Body of pancreas (tissue), 4 donors: ENCODE measurements around the gene ATP6V1B1. TPM values are rescaled to one million over a fixed set of nuclear protein-coding genes. Genes with fewer than 3 reads are reported as not detected.
"Not testable (repeated sequence)": the region's sequence is repeated elsewhere in the genome, so short reads cannot be mapped to it uniquely, and the experiment has no call there.

Experiments used
- ATAC-seq: fragments of 150-250 bp; one replicate; pipeline ENCODE4 v1.9.1; 2016
- DNase-seq, 4 donors: peaks; one replicate each; pipeline ENCODE4 v3.0.0-alpha.2; 2019
- H3K27ac ChIP-seq, 4 donors: fragments of 200-600 bp; sonication (generic); 1 replicate in 3 of 4; 2 replicates in 1 of 4; pipeline versions ENCODE4 v1.5.1 to v1.6.1; 2016 to 2019; ENCODE audit warnings: mild to moderate bottlenecking in 1 of 4, mixed read lengths in 1 of 4, moderate library complexity in 1 of 4
- H3K27me3 ChIP-seq, 2 donors: fragments of 200-600 bp; sonication (generic); one replicate each; pipeline ENCODE4 v1.6.0; 2016; ENCODE audit warnings: mild to moderate bottlenecking in 1 of 2
- H3K36me3 ChIP-seq, 2 donors: fragments of 200-600 bp; sonication (generic); replicated peaks in 1 of 2; 2 replicates each; pipeline ENCODE4 v1.5.1; 2016; ENCODE audit warnings: low read depth in 2 of 2; ENCODE audit not compliant: insufficient read depth in 1 of 2
- H3K4me1 ChIP-seq: fragments of 200-600 bp; sonication (generic); one replicate; pipeline ENCODE4 v1.6.0; 2016
- H3K4me3 ChIP-seq, 2 donors: fragments of 200-600 bp; sonication (generic); 1 replicate in 1 of 2; 2 replicates in 1 of 2; pipeline ENCODE4 v1.5.1; 2016 to 2019
- H3K9me3 ChIP-seq, 3 donors: fragments of 200-600 bp; sonication (generic); 1 replicate in 2 of 3; 2 replicates in 1 of 3; pipeline ENCODE4 v1.5.1; 2016
- POLR2A ChIP-seq, 3 donors: fragments of 450-650 bp; IDR thresholded peaks; one replicate each; pipeline ENCODE4 v1.6.1; 2016; ENCODE audit warnings: antibody characterized with exemption in 3 of 3, mild to moderate bottlenecking in 2 of 3
- WGBS, 2 donors: methylation state at CpG; one replicate each; pipeline ENCODE4 v1.1.5; 2017; 5-methylcytosine and 5-hydroxymethylcytosine counted together
- intact Hi-C: fragments of 100-400 bp; cut with DNase I; formaldehyde crosslinking; loops from one replicate; pipeline ENCODE4 v1.15.1; 2023
- total RNA-seq, 2 donors: library from RNA; depleted of rRNA; stranded (reverse); fragments of >200 nt; gene quantifications; one replicate each; pipeline ENCODE4 v1.1.0, GENCODE V29; 2016
- TF ChIP-seq, protein P1 (sequence below), 7 experiments: fragments of 450-650 bp in 4 of 7; fragments of 200-600 bp in 3 of 7; sonication (generic) in 3 of 7; IDR thresholded peaks; one replicate each; pipeline ENCODE4 v1.5.1; 2016 to 2019; ENCODE audit warnings: antibody characterized with exemption in 7 of 7

Gene ATP6V1B1
- total RNA-seq, 2 donors from 2014 or later, result 9.9 to 17.9 TPM

DNA sequence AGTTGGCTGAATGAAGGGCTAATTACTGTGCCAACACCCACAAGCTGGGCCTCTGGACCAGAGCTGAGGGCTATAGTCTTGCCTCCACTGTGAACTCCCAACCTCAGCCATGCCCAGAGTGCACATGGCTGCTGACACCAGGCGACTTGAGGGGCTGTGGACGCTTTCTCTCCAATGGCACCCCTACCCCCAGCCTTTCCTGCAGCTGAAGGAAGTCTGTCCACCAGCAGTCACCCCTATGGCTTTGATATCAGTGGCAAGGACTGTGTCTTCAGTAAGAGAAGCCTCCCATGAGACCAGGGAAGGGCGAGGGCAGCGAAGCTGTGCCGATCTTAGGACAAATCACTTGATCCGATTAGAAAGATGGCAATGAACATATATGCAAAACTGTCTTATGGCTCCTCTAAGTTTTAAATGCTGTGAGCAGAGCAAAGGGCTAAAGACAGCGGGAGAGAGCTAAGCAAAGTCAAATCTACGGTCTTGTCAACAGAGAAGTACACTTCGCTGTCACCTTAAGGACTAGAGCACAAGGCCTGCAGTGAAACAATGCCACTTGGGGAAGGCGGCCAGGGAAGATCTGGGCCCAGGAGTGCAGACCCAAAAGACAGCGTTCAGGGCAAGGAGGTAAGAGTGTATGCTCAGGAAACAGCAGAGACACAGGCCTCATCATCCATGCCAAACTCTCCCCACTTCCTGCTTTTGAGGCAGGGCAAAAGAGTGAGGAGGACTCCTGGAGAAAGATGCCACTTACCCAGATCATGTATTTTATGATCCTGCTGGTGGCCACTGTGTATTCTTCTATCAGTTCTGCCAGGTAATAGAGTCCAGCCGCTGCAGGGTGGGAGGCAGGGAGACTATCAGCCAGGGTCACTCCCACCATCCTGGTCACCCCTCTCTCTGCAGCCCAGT, 57.5 kb downstream of the ATP6V1B1 start:
- no peaks in the 10 kb centered on the region for H3K9me3 ChIP-seq
- DNase-seq, result no peak
- H3K27me3 ChIP-seq, result no peaks in the 10 kb centered on the region
- H3K4me3 ChIP-seq, result peak overlapping the region in 1 of 2 donors; percentile 98
- peak overlapping the region in 1 of 4 donors; percentile 79 for H3K27ac ChIP-seq
- H3K4me1 ChIP-seq, result peaks cover 28% of the 10 kb centered on the region
- H3K36me3 ChIP-seq, result peaks cover 0 to 8% of the 10 kb centered on the region in 2 donors
- 79 to 81% methylated on average over 10 to 12 of the region's 12 CpGs for WGBS, 2 donors
- TF ChIP-seq, protein P1, sequence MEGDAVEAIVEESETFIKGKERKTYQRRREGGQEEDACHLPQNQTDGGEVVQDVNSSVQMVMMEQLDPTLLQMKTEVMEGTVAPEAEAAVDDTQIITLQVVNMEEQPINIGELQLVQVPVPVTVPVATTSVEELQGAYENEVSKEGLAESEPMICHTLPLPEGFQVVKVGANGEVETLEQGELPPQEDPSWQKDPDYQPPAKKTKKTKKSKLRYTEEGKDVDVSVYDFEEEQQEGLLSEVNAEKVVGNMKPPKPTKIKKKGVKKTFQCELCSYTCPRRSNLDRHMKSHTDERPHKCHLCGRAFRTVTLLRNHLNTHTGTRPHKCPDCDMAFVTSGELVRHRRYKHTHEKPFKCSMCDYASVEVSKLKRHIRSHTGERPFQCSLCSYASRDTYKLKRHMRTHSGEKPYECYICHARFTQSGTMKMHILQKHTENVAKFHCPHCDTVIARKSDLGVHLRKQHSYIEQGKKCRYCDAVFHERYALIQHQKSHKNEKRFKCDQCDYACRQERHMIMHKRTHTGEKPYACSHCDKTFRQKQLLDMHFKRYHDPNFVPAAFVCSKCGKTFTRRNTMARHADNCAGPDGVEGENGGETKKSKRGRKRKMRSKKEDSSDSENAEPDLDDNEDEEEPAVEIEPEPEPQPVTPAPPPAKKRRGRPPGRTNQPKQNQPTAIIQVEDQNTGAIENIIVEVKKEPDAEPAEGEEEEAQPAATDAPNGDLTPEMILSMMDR (IDR thresholded peaks at IDR 0.05), result no peak
- no peak for TF ChIP-seq POLR2A (IDR thresholded peaks at IDR 0.05)
- intact Hi-C loops, result no loop called here
- ATAC-seq, result no peak

DNA sequence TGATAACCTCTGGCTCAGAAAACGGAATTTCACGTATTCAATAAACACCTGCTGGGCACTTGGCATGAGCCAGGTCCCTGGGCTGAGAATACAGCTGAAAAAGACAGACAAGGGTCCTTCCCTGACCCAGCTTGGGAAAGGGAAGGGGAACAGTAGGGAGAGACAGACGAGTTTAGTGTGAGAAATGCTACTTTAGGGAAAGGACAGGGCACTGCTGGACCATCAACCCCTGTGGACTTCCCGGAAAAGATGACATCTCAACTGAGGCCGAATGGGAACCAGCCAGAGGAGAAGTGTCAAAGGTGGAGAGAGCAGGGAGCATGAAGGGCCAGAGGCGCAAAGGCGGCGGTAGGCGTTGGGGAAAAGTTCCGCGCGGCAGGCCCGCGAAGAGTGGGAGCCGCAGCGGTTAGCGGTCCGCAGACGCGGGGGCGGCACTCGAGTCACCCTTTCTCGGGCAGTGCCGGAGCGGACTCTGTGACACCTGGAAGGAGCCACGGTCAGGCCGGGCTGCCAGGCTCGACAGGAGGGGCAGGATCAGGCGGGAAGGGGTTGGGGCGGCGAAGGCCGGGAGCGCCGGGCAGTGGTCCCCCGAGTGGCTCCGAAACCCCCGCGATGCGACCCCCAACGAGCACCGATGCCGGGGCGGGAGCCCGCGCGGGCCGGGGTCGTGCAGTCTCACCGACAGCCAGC, 58.5 kb downstream of the ATP6V1B1 start:
- 1 to 2% methylated on average over 19 to 38 of the region's 49 CpGs for WGBS, 2 donors
- H3K27me3 ChIP-seq, result no peaks in the 10 kb centered on the region
- H3K4me1 ChIP-seq, result peaks cover 28% of the 10 kb centered on the region
- no peaks in the 10 kb centered on the region for H3K9me3 ChIP-seq
- peaks cover 0 to 2% of the 10 kb centered on the region in 2 donors for H3K36me3 ChIP-seq
- DNase-seq, result peak in 2 of 4 donors; percentile 32 to 41
- peak overlapping the region; percentile 95 to 98 for H3K4me3 ChIP-seq
- intact Hi-C loops, result no loop called here
- H3K27ac ChIP-seq, result peak overlapping the region; percentile 54 to 79 (median 78)
- ATAC-seq, result peak; percentile 38
- no peak for TF ChIP-seq POLR2A (IDR thresholded peaks at IDR 0.05)
- TF ChIP-seq, protein P1 (IDR thresholded peaks at IDR 0.05), result no peak

DNA sequence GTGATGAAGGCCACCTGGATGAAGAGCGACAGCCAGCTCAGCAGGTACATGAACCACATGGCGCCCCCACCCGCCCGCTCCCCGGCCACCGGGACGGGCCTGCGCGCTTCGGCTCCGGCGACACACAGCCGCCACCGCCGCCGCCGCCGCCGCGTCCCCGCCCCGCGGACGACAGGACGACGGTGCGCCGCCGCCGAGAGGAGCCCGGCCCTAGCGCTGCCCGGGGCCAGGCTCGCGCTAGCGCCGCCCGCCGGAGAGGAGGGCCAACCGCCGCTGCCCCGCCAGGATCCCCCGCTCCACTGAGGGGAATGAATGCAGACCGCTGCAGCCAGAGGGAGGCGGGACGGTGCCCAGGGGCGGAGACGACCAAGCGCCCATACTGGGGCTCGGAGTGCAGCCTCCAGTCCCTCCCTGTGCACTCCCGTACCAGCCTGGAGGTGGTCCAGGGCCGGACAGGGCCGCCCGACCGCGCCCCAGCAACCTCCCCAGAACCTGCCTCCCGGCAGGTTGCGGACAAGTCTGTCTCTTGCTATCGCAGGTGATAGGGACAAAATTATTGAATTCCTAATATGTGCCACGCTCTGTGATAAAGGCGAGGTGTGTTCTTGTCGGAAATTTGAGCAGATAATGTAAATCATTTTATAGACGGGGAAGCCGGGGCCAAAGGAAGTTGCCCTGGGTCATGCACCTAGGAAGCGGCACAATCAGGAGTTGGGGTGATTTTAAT, 59.2 kb downstream of the ATP6V1B1 start, which contains the start of gene TEX261:
Gene TEX261 (minus strand): TSS at position 175 of the 727 bp plus-strand sequence. CDS start 116 bp downstream, at position 59.
- peaks cover 28% of the 10 kb centered on the region for H3K4me1 ChIP-seq
- DNase-seq (peak; percentile 90 to 92 (median 90)), ATAC-seq (peak; percentile 98)
- H3K36me3 ChIP-seq, result no peaks in the 10 kb centered on the region
- WGBS, 2 donors, result 0 to 1% methylated on average over 12 to 48 of the region's 65 CpGs
- intact Hi-C loops, result no loop called here
- H3K27ac ChIP-seq, result peak within 1 kb of the TSS; percentile 54 to 79 (median 78)
- H3K27me3 ChIP-seq, result no peaks in the 10 kb centered on the region
- peak; percentile 47 to 68 (median 60) for TF ChIP-seq POLR2A (IDR thresholded peaks at IDR 0.05)
- TF ChIP-seq, protein P1 (IDR thresholded peaks at IDR 0.05), result peak; percentile 39 to 98 (median 74)
- H3K4me3 ChIP-seq, result peak within 1 kb of the TSS; percentile 95 to 98
- H3K9me3 ChIP-seq, result no peaks in the 10 kb centered on the region

DNA sequence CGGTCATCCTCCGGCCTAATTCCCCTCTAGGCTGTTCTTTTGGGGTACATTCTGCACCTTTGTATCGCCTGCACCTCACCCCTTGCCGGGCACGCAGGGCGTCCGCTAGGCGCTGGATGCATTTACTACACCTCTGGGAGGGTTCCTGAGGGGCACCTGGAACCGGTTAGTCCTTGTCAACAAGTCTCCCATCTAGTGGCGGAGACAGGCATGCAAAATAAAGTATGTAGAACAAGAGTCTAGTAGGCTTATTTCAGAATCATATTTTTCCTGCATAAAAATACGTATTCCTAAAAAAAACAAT, 59.7 kb downstream of the ATP6V1B1 start:
- Histone ChIP-seq H3K4me1 (peaks cover 28% of the 10 kb centered on the region), H3K27ac (peak overlapping the region; percentile 4 to 79 (median 78)), H3K27me3 (no peaks in the 10 kb centered on the region), H3K36me3 (no peaks in the 10 kb centered on the region), H3K9me3 (no peaks in the 10 kb centered on the region), H3K4me3 (peak overlapping the region; percentile 41 to 98)
- intact Hi-C loops, result no loop called here
- no peak for TF ChIP-seq POLR2A (IDR thresholded peaks at IDR 0.05)
- TF ChIP-seq, protein P1 (IDR thresholded peaks at IDR 0.05), result peak; percentile 24 to 59 (median 38)
- peak; percentile 48 for ATAC-seq
- WGBS, 2 donors, result 0 to 2% methylated on average over 11 of the region's 11 CpGs
- DNase-seq, result peak in 3 of 4 donors; percentile 52 to 63 (median 56)

DNA sequence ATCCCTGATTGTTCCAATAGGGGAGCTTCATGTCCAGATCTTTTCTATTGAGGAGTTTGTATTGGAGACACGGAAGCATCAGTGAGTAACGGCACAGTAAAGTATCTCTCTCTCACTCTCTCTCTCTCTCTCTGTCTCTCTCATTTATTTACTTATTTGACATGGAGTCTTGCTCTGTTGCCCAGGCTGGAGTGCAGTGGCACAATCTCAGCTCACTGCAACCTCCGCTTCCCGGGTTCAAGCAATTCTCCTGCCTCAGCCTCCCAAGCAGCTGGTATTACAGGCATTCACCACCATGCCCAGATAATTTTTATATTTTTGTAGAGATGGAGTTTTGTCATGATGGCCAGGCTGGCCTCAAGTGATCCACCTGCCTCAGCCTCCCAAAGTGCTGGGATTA, 63.2 kb downstream of the ATP6V1B1 start:
- 80 to 88% methylated on average over 4 of the region's 4 CpGs for WGBS, 2 donors
- not testable (repeated sequence) for ATAC-seq, H3K36me3 ChIP-seq

More for the DNA sequence above, 63.2 kb downstream of the ATP6V1B1 start:
- DNase-seq, H3K9me3 ChIP-seq, intact Hi-C loops, H3K27me3 ChIP-seq, H3K27ac ChIP-seq, H3K4me3 ChIP-seq: not testable (repeated sequence)
- H3K4me1 ChIP-seq, result peaks cover 19% of the 10 kb centered on the region
